ENCODE results near the gene PUSL1. TPM values are rescaled to one million over a fixed set of nuclear protein-coding genes. Genes with fewer than 3 reads are reported as not detected.

The PUSL1 gene
- total and polyA plus RNA-seq, 2 donors (not counting 3 experiments of a cell fraction or from before 2014, with no cell fraction given), result 18.8 to 27.3 TPM

DNA sequence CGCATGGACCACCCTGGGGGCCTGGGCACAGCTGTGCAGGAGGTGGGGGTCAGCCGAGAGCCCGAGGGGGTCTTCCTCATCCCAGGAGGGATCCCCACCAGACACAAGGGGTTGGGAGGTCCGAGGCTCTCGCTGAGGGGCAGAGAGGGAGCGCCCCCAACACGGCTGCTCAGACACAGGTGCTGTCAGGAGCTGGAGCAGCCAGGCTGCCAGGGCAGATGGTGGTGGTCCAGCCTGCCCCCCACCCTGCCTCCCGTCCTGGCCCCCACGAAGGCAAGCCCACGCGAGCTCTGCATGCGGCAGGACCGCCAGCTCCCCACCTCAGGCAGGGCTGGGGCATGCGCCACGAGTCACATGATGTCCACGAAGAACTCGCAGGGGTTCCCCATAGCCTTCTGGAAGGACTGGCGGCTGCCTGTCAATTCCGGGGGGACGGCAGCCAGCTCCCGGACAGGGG, 27.4 kb downstream of the PUSL1 start:
- Histone ChIP-seq H3K27me3 (ENCODE audit: control insufficient read depth in 2 of 2, insufficient read depth in 2 of 2, low read length in 2 of 2) (no peaks in the 10 kb centered on the region), H3K79me2 (ENCODE audit: control insufficient read depth, insufficient read depth, low read length) (no peaks in the 10 kb centered on the region), H3K36me3 (ENCODE audit: control insufficient read depth in 2 of 2, extremely low read depth in 1 of 2, insufficient read depth in 2 of 2, low read length in 2 of 2) (peaks cover 0 to 12% of the 10 kb centered on the region in 2 experiments), H3K4me3 (replicated peaks in 1 of 3; ENCODE audit: insufficient read depth in 1 of 3, low read depth in 1 of 3, low read length in 3 of 3) (no peak overlapping the region), H3K27ac (ENCODE audit: insufficient read depth, low read depth, low read length) (no peak overlapping the region), H3K9me3 (replicated peaks; ENCODE audit: control insufficient read depth, insufficient read depth, low read length) (no peaks in the 10 kb centered on the region), H4K20me1 (replicated peaks; ENCODE audit: control insufficient read depth, extremely low read depth, insufficient read depth, low read length) (no peaks in the 10 kb centered on the region), H2AFZ (ENCODE audit: low read depth, low read length) (no peak overlapping the region), H3K9ac (replicated peaks; ENCODE audit: extremely low read depth, insufficient read depth, low read length) (no peak overlapping the region), H3K9me1 (replicated peaks; ENCODE audit: control insufficient read depth, extremely low read depth, insufficient read depth, low read length) (no peaks in the 10 kb centered on the region), H3K4me2 (ENCODE audit: insufficient read depth, low read length) (no peak overlapping the region), H3K4me1 (ENCODE audit: control insufficient read depth, extremely low read depth, insufficient read depth, low read length) (no peaks in the 10 kb centered on the region)
- DNase-seq (ENCODE audit: low read depth, low spot score) (no peak), FAIRE-seq (no peak)
- dilution Hi-C loops (cut with MboI; ENCODE audit: extremely low pct_ligation_motif_present, low sequenced_read_pairs) (no loop called here), intact Hi-C loops (cut with micrococcal nuclease) (no loop called here)
- no TSS peak for BruUV-seq (replicated peaks)
- CTCF ChIA-PET, result interaction anchor here (1.7 kb wide), 1 partner anchor 12 kb away, joined by 4 read pairs; no protein-coding TSS in a partner anchor
- POLR2A ChIA-PET, result no interaction called here
- TF ChIP-seq GATA2 (IDR thresholded peaks at IDR 0.05; ENCODE audit: insufficient read depth, insufficient read length, low read depth, low read length) (no peak), CTCF (IDR thresholded peaks at IDR 0.05; ENCODE audit: extremely low read depth in 1 of 2, insufficient read depth in 1 of 2, low read depth in 1 of 2, low read length in 2 of 2) (no peak), POLR2A (IDR thresholded peaks at IDR 0.05; ENCODE audit: low read depth, low read length) (no peak), POLR2AphosphoS5 (IDR thresholded peaks at IDR 0.05; ENCODE audit: insufficient read depth, low read depth, low read length) (no peak), MYC (IDR thresholded peaks at IDR 0.05; ENCODE audit: low read depth, low read length) (no peak)

- CTCF ChIA-PET, result interaction anchor here (1.7 kb wide), 1 partner anchor 11 kb away, joined by 4 read pairs; no protein-coding TSS in a partner anchor
- H3K27me3 ChIP-seq (ENCODE audit: control insufficient read depth in 2 of 2, insufficient read depth in 2 of 2, low read length in 2 of 2), result no peaks in the 10 kb centered on the region
- intact Hi-C loops (cut with micrococcal nuclease), result no loop called here
- DNase-seq (ENCODE audit: low read depth, low spot score) (no peak), FAIRE-seq (no peak)
- H3K9me1 ChIP-seq (replicated peaks; ENCODE audit: control insufficient read depth, extremely low read depth, insufficient read depth, low read length), result no peaks in the 10 kb centered on the region
- peaks cover 0 to 14% of the 10 kb centered on the region in 2 experiments for H3K36me3 ChIP-seq (ENCODE audit: control insufficient read depth in 2 of 2, extremely low read depth in 1 of 2, insufficient read depth in 2 of 2, low read length in 2 of 2)
- no peak overlapping the region for H2AFZ ChIP-seq (ENCODE audit: low read depth, low read length)
- no peak overlapping the region for H3K9ac ChIP-seq (replicated peaks; ENCODE audit: extremely low read depth, insufficient read depth, low read length)
- H3K27ac ChIP-seq (ENCODE audit: insufficient read depth, low read depth, low read length), result no peak overlapping the region
- BruUV-seq (replicated peaks), result no TSS peak
- POLR2A ChIA-PET, result no interaction called here
- H4K20me1 ChIP-seq (replicated peaks; ENCODE audit: control insufficient read depth, extremely low read depth, insufficient read depth, low read length), result no peaks in the 10 kb centered on the region
- no peaks in the 10 kb centered on the region for H3K9me3 ChIP-seq (replicated peaks; ENCODE audit: control insufficient read depth, insufficient read depth, low read length)
- no peaks in the 10 kb centered on the region for H3K4me1 ChIP-seq (ENCODE audit: control insufficient read depth, extremely low read depth, insufficient read depth, low read length)
- TF ChIP-seq MAX (IDR thresholded peaks at IDR 0.05; ENCODE audit: insufficient read depth, insufficient read length), result no peak
- no peak for TF ChIP-seq EZH2 (IDR thresholded peaks at IDR 0.05; ENCODE audit: borderline replicate concordance, low read depth, low read length, severe bottlenecking)
- no peak for TF ChIP-seq GATA2 (IDR thresholded peaks at IDR 0.05; ENCODE audit: insufficient read depth, insufficient read length, low read depth, low read length)
- TF ChIP-seq FOS (IDR thresholded peaks at IDR 0.05; ENCODE audit: borderline replicate concordance, insufficient read depth, low read length), result no peak
- no peaks in the 10 kb centered on the region for H3K79me2 ChIP-seq (ENCODE audit: control insufficient read depth, insufficient read depth, low read length)
- no peak overlapping the region for H3K4me2 ChIP-seq (ENCODE audit: insufficient read depth, low read length)
- dilution Hi-C loops (cut with MboI; ENCODE audit: extremely low pct_ligation_motif_present, low sequenced_read_pairs), result no loop called here
- no peak overlapping the region for H3K4me3 ChIP-seq (replicated peaks in 1 of 3; ENCODE audit: insufficient read depth in 1 of 3, low read depth in 1 of 3, low read length in 3 of 3)
Measured at GRCh38 chr1:1336446-1336845, 28.0 kb downstream of the PUSL1 start.
